IMR-90 (cell line): ENCODE measurements around the gene SOX6. TPM values are rescaled to one million over a fixed set of nuclear protein-coding genes. Genes with fewer than 3 reads are reported as not detected.

Experiments used
- ATAC-seq: fragments of 200-7000 bp; cut with Tn5 transposase; 2 replicates; pipeline ENCODE4 v1.9.1; 2020; ENCODE audit warnings: low read depth, mild to moderate bottlenecking, moderate library complexity
- BruUV-seq: library from RNA; stranded (reverse); fragments of 400-500 nt; replicated peaks from 2 replicates; lab custom pipeline; 2021; lab: Mats Ljungman, UMichigan
- CTCF ChIA-PET: fragments of 300-600 bp; formaldehyde crosslinking; extraction: SDS; loops from one replicate; lab custom pipeline; 2021; ENCODE audit warnings: antibody characterized with exemption; lab: Yijun Ruan, JAX
- POLR2A ChIA-PET: fragments of 300-600 bp; sonication (Branson Sonifier 250); formaldehyde crosslinking; loops from one replicate; lab custom pipeline; 2022; ENCODE audit warnings: antibody characterized with exemption; ENCODE audit not compliant: unreplicated experiment; lab: Charles Lee
- DNase-seq: peaks from one replicate; pipeline ENCODE4 v3.0.0; 2013
- H2AFZ ChIP-seq: replicated peaks from 2 replicates; pipeline ENCODE3; 2013; ENCODE audit warnings: low read length, mild to moderate bottlenecking; ENCODE audit not compliant: poor library complexity
- H2AK5ac ChIP-seq: 2 replicates; pipeline ENCODE4 v1.6.1; 2013; ENCODE audit warnings: low read depth, low read length, inconsistent platforms
- H2AK9ac ChIP-seq: replicated peaks from 2 replicates; pipeline ENCODE3; 2013; ENCODE audit warnings: mild to moderate bottlenecking, low read depth, low read length, moderate library complexity; ENCODE audit not compliant: poor library complexity
- H2BK120ac ChIP-seq: 2 replicates; pipeline ENCODE4 v1.6.1; 2013; ENCODE audit warnings: low read depth, low read length, inconsistent platforms
- H2BK15ac ChIP-seq: 3 replicates; pipeline ENCODE4 v1.6.1; 2013; ENCODE audit warnings: low read depth, low read length, inconsistent platforms
- H2BK20ac ChIP-seq: 2 replicates; pipeline ENCODE4 v1.6.1; 2013; ENCODE audit warnings: low read depth, mild to moderate bottlenecking, inconsistent platforms, low read length, moderate library complexity
- H2BK5ac ChIP-seq: 2 replicates; pipeline ENCODE4 v1.6.1; 2013; ENCODE audit warnings: mild to moderate bottlenecking, low read depth, low read length, inconsistent platforms; ENCODE audit not compliant: poor library complexity, severe bottlenecking
- H3K14ac ChIP-seq: replicated peaks from 2 replicates; pipeline ENCODE4 v1.6.1; 2013; ENCODE audit warnings: low read depth, low read length, inconsistent platforms
- H3K18ac ChIP-seq: 2 replicates; pipeline ENCODE4 v1.6.1; 2013; ENCODE audit warnings: low read depth, low read length, control low read depth
- H3K23ac ChIP-seq: 2 replicates; pipeline ENCODE4 v1.6.1; 2013; ENCODE audit warnings: low read depth, low read length, inconsistent platforms
- H3K27ac ChIP-seq: 2 replicates; pipeline ENCODE4 v1.5.1; 2013; ENCODE audit warnings: mild to moderate bottlenecking, control low read depth, low read length; ENCODE audit not compliant: insufficient read depth
- H3K27me3 ChIP-seq: 2 replicates; pipeline ENCODE4 v1.6.1; 2013; ENCODE audit warnings: low read length; ENCODE audit not compliant: control insufficient read depth, insufficient read depth
- H3K36me3 ChIP-seq: 2 replicates; pipeline ENCODE4 v1.6.1; 2013; ENCODE audit warnings: low read length, mixed read lengths; ENCODE audit not compliant: control insufficient read depth, insufficient read depth
- H3K4ac ChIP-seq: 2 replicates; pipeline ENCODE4 v1.6.1; 2013; ENCODE audit warnings: low read depth, low read length, inconsistent platforms
- H3K4me1 ChIP-seq: 2 replicates; pipeline ENCODE4 v1.6.1; 2013; ENCODE audit warnings: low read length, mixed read lengths; ENCODE audit not compliant: control insufficient read depth, insufficient read depth
- H3K4me2 ChIP-seq: 2 replicates; pipeline ENCODE4 v1.6.1; 2013; ENCODE audit warnings: low read depth, mild to moderate bottlenecking, control low read depth, low read length, moderate library complexity
- H3K4me3 ChIP-seq: 2 replicates; pipeline ENCODE4 v1.5.1; 2013; ENCODE audit warnings: low read depth, mild to moderate bottlenecking, control low read depth, low read length, moderate library complexity; ENCODE audit not compliant: insufficient read depth
- H3K56ac ChIP-seq: 2 replicates; pipeline ENCODE4 v1.6.1; 2013; ENCODE audit warnings: low read length, inconsistent platforms; ENCODE audit not compliant: insufficient read depth; ENCODE audit errors: extremely low read depth
- H3K79me1 ChIP-seq, 2 experiments: 2 replicates each; pipeline ENCODE4 v1.6.1; 2013; ENCODE audit warnings: low read length in 2 of 2, inconsistent platforms in 1 of 2, low read depth in 1 of 2
- H3K9ac ChIP-seq: 2 replicates; pipeline ENCODE4 v1.6.1; 2013; ENCODE audit warnings: low read depth, low read length, control low read depth
- H3K9me1 ChIP-seq: 2 replicates; pipeline ENCODE4 v1.6.1; 2013; ENCODE audit warnings: low read length, inconsistent platforms; ENCODE audit not compliant: insufficient read depth
- H3K9me3 ChIP-seq: 2 replicates; pipeline ENCODE4 v1.6.1; 2013; ENCODE audit warnings: low read length; ENCODE audit not compliant: control insufficient read depth, insufficient read depth
- H4K20me1 ChIP-seq: 2 replicates; pipeline ENCODE4 v1.6.1; 2013; ENCODE audit warnings: low read length, inconsistent platforms; ENCODE audit not compliant: insufficient read depth
- H4K5ac ChIP-seq: 2 replicates; pipeline ENCODE4 v1.6.1; 2013; ENCODE audit warnings: mild to moderate bottlenecking, low read depth, low read length, control low read depth
- H4K8ac ChIP-seq, 2 experiments: 2 replicates each; pipeline ENCODE4 v1.6.1; 2013; ENCODE audit warnings: low read depth in 2 of 2, low read length in 2 of 2, control low read depth in 1 of 2, inconsistent platforms in 1 of 2
- H4K91ac ChIP-seq: 2 replicates; pipeline ENCODE4 v1.6.1; 2013; ENCODE audit warnings: low read depth, low read length, inconsistent platforms; ENCODE audit not compliant: insufficient read depth
- BHLHE40 ChIP-seq: fragments of 150-350 bp; IDR thresholded peaks from 2 replicates; pipeline ENCODE4 v1.6.1; 2016; ENCODE audit warnings: mild to moderate bottlenecking, low read depth, low read length
- CEBPB ChIP-seq: IDR thresholded peaks from 2 replicates; pipeline ENCODE4 v1.6.1; 2012; ENCODE audit warnings: low read depth, low read length, improper control_type of control experiment
- CHD1 ChIP-seq: IDR thresholded peaks from 2 replicates; pipeline ENCODE4 v1.6.1; 2012; ENCODE audit warnings: low read depth, low read length, improper control_type of control experiment
- FOS ChIP-seq: fragments of 150-350 bp; IDR thresholded peaks from 2 replicates; pipeline ENCODE4 v1.6.1; 2016; ENCODE audit warnings: low read depth, low read length
- MAFK ChIP-seq: IDR thresholded peaks from 2 replicates; pipeline ENCODE4 v1.6.1; 2012; ENCODE audit warnings: low read depth, low read length, improper control_type of control experiment
- MAZ ChIP-seq: IDR thresholded peaks from 2 replicates; pipeline ENCODE4 v1.6.1; 2012; ENCODE audit warnings: low read depth, mild to moderate bottlenecking, low read length, improper control_type of control experiment, moderate library complexity, borderline replicate concordance
- MXI1 ChIP-seq: IDR thresholded peaks from 2 replicates; pipeline ENCODE4 v1.6.1; 2012; ENCODE audit warnings: low read depth, mild to moderate bottlenecking, low read length, moderate library complexity, borderline replicate concordance
- NFE2L2 ChIP-seq: fragments of 150-350 bp; IDR thresholded peaks from 2 replicates; pipeline ENCODE4 v1.6.1; 2016; ENCODE audit warnings: low read depth, mild to moderate bottlenecking, low read length
- POLR2A ChIP-seq: IDR thresholded peaks from 2 replicates; pipeline ENCODE4 v1.6.1; 2012; ENCODE audit warnings: mild to moderate bottlenecking, low read depth, low read length
- RAD21 ChIP-seq: IDR thresholded peaks from 2 replicates; pipeline ENCODE4 v1.6.1; 2012; ENCODE audit warnings: low read length, improper control_type of control experiment
- RCOR1 ChIP-seq: IDR thresholded peaks from 2 replicates; pipeline ENCODE4 v1.6.1; 2012; ENCODE audit warnings: mild to moderate bottlenecking, low read length, improper control_type of control experiment; ENCODE audit not compliant: insufficient replicate concordance
- RFX5 ChIP-seq: IDR thresholded peaks from 2 replicates; pipeline ENCODE4 v1.8.0; 2012; ENCODE audit warnings: low read depth, mild to moderate bottlenecking, low read length, moderate library complexity
- SMC3 ChIP-seq: fragments of 150-350 bp; IDR thresholded peaks from 2 replicates; pipeline ENCODE4 v1.6.1; 2016; ENCODE audit warnings: low read depth, mild to moderate bottlenecking, antibody characterized with exemption, low read length, moderate library complexity
- WGBS, 2 experiments: methylation state at CpG; one replicate each; pipeline versions ENCODE4 v1.1.5 to v1.1.7; 2013; ENCODE audit warnings: missing lambda C conversion rate in 2 of 2; ENCODE audit not compliant: insufficient read length in 1 of 2; ENCODE audit errors: extremely low coverage in 2 of 2; 5-methylcytosine and 5-hydroxymethylcytosine counted together
- dilution Hi-C: fragments of 300-500 bp; cut with HindIII; formaldehyde crosslinking; loops from one replicate; pipeline ENCODE4 v1.14.3; 2018; ENCODE audit warnings: low sequenced_read_pairs; ENCODE audit not compliant: unreplicated experiment
- in situ Hi-C: fragments of 300-500 bp; cut with MboI; formaldehyde crosslinking; loops from 3 replicates; pipeline ENCODE4 v1.14.3; 2019; ENCODE audit warnings: low sequenced_read_pairs, inconsistent platforms, mixed read lengths
- intact Hi-C: fragments of 100-400 bp; cut with micrococcal nuclease; formaldehyde crosslinking; loops from 2 replicates; pipeline ENCODE4 v1.10.0; 2022
- polyA plus RNA-seq, 3 experiments: library from polyadenylated mRNA; depleted of rRNA; stranded (reverse); fragments of >200 nt; gene quantifications; 2 replicates each; pipeline ENCODE4 v1.2.3, GENCODE V29; 2012; ENCODE audit warnings: low replicate concordance in 1 of 3
- total RNA-seq: library from RNA; depleted of rRNA; stranded (reverse); fragments of >200 nt; gene quantifications from 2 replicates; pipeline ENCODE4 v1.2.3, GENCODE V29; 2012

SOX6 gene
- total and polyA plus RNA-seq, 2 of the 4 experiments (the other 2 are of a cell fraction), result 1.7 to 7.7 TPM

DNA sequence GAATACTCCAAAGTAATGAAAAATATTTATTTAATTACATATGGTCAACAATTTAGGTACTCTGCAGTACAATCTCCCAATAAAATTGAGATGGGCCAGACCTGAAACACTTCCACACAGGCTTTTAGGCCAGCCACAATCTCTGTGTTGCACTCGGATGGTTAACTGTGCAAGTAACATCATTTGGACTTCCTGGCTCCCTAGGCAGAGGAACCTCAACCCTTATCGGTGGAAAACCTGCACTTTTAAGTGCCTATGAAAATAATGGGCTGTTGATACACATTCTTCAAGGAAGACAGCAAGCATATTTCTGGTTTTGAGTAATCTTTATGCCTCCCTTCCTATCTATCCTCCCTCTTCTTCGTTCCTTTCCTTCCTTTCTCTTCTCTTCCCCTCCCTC lies 343.1 kb downstream of the SOX6 start:
- Histone ChIP-seq H3K9me3 (no peaks in the 10 kb centered on the region), H3K79me1 (no peaks in the 10 kb centered on the region), H3K36me3 (no peaks in the 10 kb centered on the region), H3K23ac (no peak overlapping the region), H2BK5ac (no peak overlapping the region), H3K14ac (no peak overlapping the region), H4K91ac (no peak overlapping the region), H4K5ac (no peak overlapping the region), H2BK15ac (no peak overlapping the region), H3K27ac (no peak overlapping the region), H3K9me1 (peaks cover 5% of the 10 kb centered on the region; the same call in 1 of the 2 replicates), H3K56ac (no peak overlapping the region), H3K18ac (no peak overlapping the region), H2AK9ac (no peak overlapping the region), H3K4me3 (no peak overlapping the region), H3K27me3 (no peaks in the 10 kb centered on the region), H3K9ac (no peak overlapping the region), H3K4me1 (peaks cover 5% of the 10 kb centered on the region; the same call in 1 of the 2 replicates), H4K20me1 (no peaks in the 10 kb centered on the region), H2AK5ac (no peak overlapping the region), H4K8ac (no peak overlapping the region), H2BK120ac (no peak overlapping the region), H2AFZ (no peak overlapping the region), H3K4me2 (no peak overlapping the region), H3K4ac (0 out of 2 replicates have a peak overlapping the region, but pooled peaks have one; percentile 3), H2BK20ac (no peak overlapping the region)
- in situ Hi-C loops, result no loop called here
- DNase-seq (no peak), ATAC-seq (peak; percentile 14; the same call in 1 of the 2 replicates)
- intact Hi-C loops, result no loop called here
- dilution Hi-C loops, result no loop called here
- BruUV-seq, result no TSS peak
- ChIA-PET POLR2A (no interaction called here), CTCF (interaction anchor here (0.6 to 1.7 kb wide), 2 partner anchors 10 to 139 kb away, joined by 4 to 7 read pairs; no protein-coding TSS in a partner anchor)
- no CpG with 5 or more reads among the region's 3 CpGs for WGBS, 2 experiments
- TF ChIP-seq FOS, result no peak
- no peak for TF ChIP-seq MAFK
- TF ChIP-seq POLR2A, result no peak
- no peak for TF ChIP-seq CHD1
- TF ChIP-seq CEBPB, result no peak
- TF ChIP-seq MXI1, result no peak
- no peak for TF ChIP-seq NFE2L2
- TF ChIP-seq RFX5, result no peak
- TF ChIP-seq RCOR1, result no peak
- TF ChIP-seq MAZ, result no peak
- TF ChIP-seq RAD21, result no peak
- TF ChIP-seq SMC3, result no peak
- no peak for TF ChIP-seq BHLHE40
